ENCODE results near the gene CFAP45.

CFAP45 gene

GRCh38 chr1:159935719-159936272, 35.8 kb upstream of the CFAP45 start:
- ATAC-seq: no peak

- ATAC-seq: no peak
These were observed 35.3 kb upstream of the CFAP45 start for GRCh38 chr1:159935305-159935704.

GRCh38 chr1:159934136-159935039, 34.4 kb upstream of the CFAP45 start:
- ATAC-seq: no peak

GRCh38 chr1:159933347-159933746, 33.4 kb upstream of the CFAP45 start:
- ATAC-seq: no peak

GRCh38 chr1:159932296-159933285, 32.6 kb upstream of the CFAP45 start:
- ATAC-seq: peak; percentile 32 to 34

GRCh38 chr1:159931795-159932173, 31.8 kb upstream of the CFAP45 start:
- no peak for ATAC-seq

GRCh38 chr1:159931101-159931794, 31.3 kb upstream of the CFAP45 start:
- ATAC-seq: no peak

GRCh38 chr1:159930634-159931033, 30.7 kb upstream of the CFAP45 start:
- no peak for ATAC-seq

- no peak for ATAC-seq
These were observed 30.3 kb upstream of the CFAP45 start for GRCh38 chr1:159930216-159930615.

GRCh38 chr1:159929155-159930051, 29.4 kb upstream of the CFAP45 start:
- no peak for ATAC-seq

GRCh38 chr1:159928491-159929050, 28.6 kb upstream of the CFAP45 start:
- ATAC-seq: no peak

GRCh38 chr1:159927849-159928431, 28.0 kb upstream of the CFAP45 start:
- no peak for ATAC-seq

GRCh38 chr1:159927211-159927848, 27.4 kb upstream of the CFAP45 start:
- no peak for ATAC-seq

GRCh38 chr1:159925719-159926078, 25.7 kb upstream of the CFAP45 start:
- ATAC-seq: peak; percentile 7 to 9

- peak; percentile 81 to 84 for ATAC-seq
These were observed 25.1 kb upstream of the CFAP45 start, which contains the start of gene TAGLN2 for GRCh38 chr1:159924791-159925718. Gene TAGLN2, minus strand, starts transcription at chr1:159925507. Its CDS starts 4,998 bp downstream, at chr1:159920509.

- ATAC-seq: peak; percentile 23 to 24
These were observed 24.2 kb upstream of the CFAP45 start for GRCh38 chr1:159924025-159924790.

GRCh38 chr1:159923203-159924024, 23.4 kb upstream of the CFAP45 start:
- peak; percentile 21 to 25 for ATAC-seq
